ENCODE data around the gene ZNF335.
"Not testable (repeated sequence)": the region's sequence is repeated elsewhere in the genome, so short reads cannot be mapped to it uniquely, and the experiment has no call there.

ZNF335 gene

DNA sequence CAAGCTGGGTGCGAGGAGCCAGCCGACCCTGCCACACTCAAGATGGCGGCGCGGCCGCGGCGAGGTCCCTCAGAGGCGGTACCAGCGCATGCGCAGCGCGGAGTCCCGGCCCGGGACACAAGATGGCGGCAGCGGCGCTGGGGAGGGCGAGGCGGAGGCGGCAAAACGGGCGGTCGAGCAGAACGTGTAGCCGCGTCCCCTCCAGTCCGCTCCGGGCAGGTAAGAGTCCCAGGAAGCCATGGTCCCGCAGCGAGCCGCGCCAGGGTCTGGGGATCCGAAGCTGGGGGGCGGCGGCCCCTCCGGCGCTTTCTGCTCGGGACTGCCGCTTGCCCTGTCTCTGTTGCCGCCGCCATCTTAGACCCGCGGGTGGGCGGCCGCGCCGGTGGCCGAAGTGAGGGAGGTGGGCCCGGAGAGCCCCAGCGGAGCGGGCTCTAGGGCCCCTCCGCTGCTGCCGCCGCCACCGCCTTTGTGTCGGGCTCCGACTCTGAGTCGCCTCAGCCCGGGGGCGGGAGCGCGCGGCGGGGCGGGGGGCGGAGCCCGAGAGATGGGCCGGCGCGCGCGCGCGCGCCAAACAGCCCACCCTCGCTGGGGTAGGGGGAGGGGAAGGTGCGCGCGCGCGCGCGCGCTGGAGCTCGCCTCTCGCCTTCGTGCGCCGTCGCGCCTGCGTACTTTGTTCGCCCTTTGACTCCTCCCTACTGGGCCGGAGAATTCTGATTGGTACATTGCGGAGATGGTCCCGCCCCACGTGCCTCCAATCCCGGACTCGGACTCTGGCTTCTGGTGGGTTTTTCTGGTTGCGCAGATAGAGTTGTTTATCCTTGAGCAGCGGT is 37.2 kb downstream of the ZNF335 start, which contains the start of gene PCIF1:
TSS of gene PCIF1 (plus strand) at position 98 of the 830 bp plus-strand sequence. CDS start 4,317 bp downstream, outside the sequence.
- H3K27ac ChIP-seq = peak within 1 kb of the TSS; percentile 99
- peak; percentile 26; the same call in 1 of the 2 replicates for TF ChIP-seq ZFX (IDR thresholded peaks at IDR 0.05)
- TF ChIP-seq, protein P1, sequence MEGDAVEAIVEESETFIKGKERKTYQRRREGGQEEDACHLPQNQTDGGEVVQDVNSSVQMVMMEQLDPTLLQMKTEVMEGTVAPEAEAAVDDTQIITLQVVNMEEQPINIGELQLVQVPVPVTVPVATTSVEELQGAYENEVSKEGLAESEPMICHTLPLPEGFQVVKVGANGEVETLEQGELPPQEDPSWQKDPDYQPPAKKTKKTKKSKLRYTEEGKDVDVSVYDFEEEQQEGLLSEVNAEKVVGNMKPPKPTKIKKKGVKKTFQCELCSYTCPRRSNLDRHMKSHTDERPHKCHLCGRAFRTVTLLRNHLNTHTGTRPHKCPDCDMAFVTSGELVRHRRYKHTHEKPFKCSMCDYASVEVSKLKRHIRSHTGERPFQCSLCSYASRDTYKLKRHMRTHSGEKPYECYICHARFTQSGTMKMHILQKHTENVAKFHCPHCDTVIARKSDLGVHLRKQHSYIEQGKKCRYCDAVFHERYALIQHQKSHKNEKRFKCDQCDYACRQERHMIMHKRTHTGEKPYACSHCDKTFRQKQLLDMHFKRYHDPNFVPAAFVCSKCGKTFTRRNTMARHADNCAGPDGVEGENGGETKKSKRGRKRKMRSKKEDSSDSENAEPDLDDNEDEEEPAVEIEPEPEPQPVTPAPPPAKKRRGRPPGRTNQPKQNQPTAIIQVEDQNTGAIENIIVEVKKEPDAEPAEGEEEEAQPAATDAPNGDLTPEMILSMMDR (conservative IDR thresholded peaks at IDR 0.05) = no peak

DNA sequence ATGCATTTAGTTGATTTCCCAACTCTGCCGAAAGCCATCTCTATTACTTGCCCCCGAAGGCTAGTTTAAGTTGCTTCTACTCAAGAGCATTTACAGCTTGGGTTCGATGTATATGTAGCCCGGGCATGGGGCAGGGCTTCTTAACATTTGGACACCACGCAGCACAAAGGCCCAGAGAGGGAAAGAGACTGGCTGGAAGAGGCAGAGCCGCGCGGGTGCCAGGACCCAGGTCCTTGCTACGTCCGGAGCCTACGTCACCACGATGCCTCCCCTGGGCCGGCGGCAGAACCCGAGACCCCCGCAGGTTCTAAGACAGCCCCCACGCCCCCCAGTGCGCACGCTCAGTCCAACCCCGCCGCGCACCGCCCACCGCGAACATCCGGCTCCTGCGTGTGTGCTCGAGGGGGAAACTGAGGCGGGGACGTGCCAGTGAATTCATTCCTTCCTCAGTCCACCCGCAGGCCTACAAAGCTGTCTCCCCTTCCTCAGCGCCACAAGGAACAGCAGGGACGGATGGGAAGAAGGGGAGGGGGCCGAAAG is 37.9 kb downstream of the ZNF335 start:
- TF ChIP-seq, protein P1 (conservative IDR thresholded peaks at IDR 0.05) = no peak
- TF ChIP-seq ZFX (IDR thresholded peaks at IDR 0.05) = no peak
- H3K27ac ChIP-seq = peak overlapping the region; percentile 99

DNA sequence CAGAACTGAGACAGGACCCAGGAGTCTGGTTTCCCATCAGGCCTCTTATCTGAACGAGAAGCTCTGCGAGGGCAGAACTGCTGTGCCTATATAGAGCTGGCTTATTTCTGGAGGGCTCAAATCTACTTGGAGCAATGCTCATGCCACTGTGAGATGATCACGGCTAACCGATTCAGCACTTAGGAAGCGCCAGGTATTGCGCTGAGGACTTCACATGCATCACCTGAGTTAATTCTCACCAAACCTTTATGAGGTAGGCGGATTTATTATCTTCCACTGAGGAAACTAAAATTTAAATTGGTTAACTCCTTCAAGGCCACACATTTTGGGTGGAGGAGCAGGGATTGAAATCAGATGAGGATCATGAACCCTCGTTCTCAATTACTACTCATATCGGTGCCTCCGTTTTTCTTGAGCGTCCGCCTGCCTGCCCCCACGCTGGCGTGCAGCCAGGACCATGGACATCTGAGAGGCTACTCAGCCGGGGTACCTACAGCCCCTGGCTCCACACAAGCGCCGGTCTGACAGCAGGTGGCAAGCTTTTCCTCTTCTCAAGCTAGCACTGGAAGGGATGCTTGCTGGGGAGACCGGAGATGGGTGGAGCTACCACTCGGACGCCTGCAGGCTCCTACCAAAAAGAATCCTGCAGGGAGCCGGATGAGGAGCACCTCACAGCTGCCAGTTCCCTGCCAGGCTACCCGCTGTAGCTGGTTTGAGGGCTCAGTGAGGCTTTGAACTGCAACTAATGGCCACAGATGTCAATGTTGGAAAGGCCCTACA is 38.5 kb downstream of the ZNF335 start:
- H3K27ac ChIP-seq = peak overlapping the region; percentile 99
- TF ChIP-seq, protein P1 (conservative IDR thresholded peaks at IDR 0.05) = no peak; the same call in 1 of the 2 replicates

DNA sequence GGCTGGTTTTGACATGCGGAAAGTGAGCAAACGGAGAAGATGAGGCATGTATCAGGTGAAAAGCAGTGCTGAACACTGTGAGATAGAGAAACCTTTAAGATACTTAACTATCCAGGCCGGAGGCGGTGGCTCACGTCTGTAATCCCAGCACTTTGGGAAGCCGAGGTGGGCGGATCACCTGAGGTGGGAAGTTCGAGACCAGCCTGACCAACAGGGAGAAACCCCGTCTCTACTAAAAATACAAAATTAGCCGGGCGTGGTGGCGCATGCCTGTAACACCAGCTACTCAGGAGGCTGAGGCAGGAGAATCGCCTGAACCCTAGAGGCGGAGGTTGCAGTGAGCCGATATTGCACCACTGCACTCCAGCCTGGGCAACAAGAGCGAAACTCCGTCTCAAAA is 40.3 kb downstream of the ZNF335 start:
- not testable (repeated sequence) for H3K27ac ChIP-seq

DNA sequence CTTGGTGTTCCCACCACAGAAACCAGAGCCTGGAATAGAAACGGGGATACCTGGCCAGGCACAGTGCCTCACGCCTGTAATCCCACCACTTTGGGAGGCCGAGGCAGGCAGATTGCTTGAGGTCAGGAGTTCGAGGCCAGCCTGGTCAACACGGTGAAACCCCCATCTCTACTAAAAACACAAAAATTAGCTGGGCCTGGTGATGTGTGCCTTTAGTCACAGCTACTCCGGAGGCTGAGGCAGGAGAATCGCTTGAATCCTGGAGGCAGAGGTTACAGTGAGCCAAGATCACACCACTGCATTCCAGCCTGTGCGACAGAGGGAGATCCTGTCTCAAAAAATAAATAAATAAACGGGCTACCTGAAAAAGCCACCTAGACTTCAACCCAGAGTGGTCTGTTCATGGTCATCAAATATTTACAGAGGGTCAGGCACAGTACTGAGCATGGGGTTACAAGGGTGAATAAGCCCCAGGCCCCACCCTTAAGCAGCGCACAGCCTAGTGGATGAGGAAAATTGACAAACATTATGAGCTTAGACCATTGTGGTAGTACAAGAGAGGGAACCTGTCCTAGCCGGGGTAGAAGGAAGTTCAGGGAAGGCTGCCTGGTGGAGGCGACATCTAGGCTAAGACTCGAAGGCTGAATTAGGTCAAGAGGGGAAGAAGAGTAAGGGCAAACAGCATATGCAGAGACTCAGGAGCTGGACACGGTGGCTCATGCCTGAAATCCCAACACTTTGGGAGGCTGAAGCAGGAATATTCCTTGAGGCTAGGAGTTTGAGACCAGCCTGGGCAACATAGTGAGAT is 44.7 kb downstream of the ZNF335 start:
- TF ChIP-seq ZFX (IDR thresholded peaks at IDR 0.05) = no peak
- TF ChIP-seq, protein P1 (conservative IDR thresholded peaks at IDR 0.05) = no peak
- H3K27ac ChIP-seq = no peak overlapping the region

DNA sequence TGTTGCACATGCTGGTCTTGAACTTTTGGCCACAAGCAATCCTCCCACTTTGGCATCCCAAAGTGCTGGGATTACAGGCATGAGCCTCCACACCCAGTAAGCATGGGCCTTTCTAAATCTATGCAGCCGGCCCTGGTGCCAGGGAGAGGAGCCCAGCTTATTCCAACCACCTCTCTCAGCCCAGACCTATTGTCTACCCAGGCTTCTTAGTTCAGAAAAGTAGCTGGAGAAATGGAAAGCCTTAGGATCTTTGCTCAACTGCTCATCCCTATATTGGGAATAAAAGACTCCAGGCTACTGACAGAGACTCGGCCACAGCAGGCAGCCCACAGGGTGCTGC is 45.3 kb downstream of the ZNF335 start:
- TF ChIP-seq ZFX (IDR thresholded peaks at IDR 0.05) = no peak
- TF ChIP-seq, protein P1 (conservative IDR thresholded peaks at IDR 0.05) = no peak
- H3K27ac ChIP-seq = no peak overlapping the region

DNA sequence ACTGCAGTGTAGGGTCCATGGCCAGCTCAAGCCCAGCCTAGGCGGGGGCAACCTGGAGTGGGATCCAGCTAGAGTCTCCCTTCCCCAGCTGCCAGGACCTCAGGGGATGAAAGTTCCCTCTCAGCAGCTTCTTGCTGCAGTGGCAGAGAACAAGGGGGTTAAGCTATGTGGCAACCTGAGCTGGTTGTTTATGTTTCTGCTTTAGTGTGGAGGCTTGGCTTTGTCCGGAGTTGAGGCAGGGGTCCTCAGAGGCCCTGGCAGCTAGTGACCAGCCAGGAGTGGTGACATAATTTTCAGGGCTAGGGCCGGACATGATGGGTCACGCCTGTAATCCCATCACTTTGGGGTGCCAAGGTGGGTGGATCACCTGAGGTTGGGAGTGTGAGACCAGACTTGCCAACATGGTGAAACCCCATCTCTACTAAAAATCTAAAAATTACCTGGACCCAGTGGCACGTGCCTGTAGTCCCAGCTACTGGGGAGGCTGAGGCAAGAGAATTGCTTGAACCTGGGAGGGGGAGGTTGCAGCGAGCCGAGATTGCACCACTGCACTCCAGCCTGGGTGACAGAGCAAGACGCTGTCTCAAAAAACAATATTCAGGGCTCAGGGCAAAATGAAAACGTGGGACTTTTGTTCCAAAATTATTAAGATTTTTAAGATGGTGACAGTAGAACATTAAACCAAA is 46.0 kb downstream of the ZNF335 start:
- TF ChIP-seq, protein P1 (conservative IDR thresholded peaks at IDR 0.05) = no peak
- no peak for TF ChIP-seq ZFX (IDR thresholded peaks at IDR 0.05)
- H3K27ac ChIP-seq = no peak overlapping the region
